ENCODE results near the gene TMPRSS6. TPM values are rescaled to one million over a fixed set of nuclear protein-coding genes. Genes with fewer than 3 reads are reported as not detected.

TMPRSS6 gene
- polyA plus RNA-seq, 1 experiment: not detected

DNA sequence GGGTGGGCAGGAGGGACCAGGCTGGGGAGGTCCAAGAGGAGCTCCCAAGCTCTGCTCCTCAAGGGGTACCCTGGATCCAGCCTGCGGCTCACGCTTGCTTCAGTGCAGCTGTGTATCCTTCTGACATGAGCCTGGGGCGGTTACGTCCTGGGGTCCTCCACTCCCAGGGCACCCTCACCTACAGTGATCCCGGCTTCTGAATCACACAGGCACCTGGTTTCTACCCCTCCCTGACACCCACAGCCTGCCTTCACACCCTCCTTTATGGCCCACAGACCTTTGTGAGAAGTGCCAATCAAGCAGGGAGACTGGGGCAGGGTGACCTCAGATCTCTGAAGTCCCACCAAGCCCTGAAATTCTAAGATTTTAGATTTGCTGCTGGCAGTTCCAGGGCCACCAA lies 88.5 kb downstream of the TMPRSS6 start:
- no peak for DNase-seq (ENCODE audit: low read depth)
- POLR2A ChIA-PET: no interaction called here

GRCh38 chr22:37020192-37020479 lies 89.4 kb downstream of the TMPRSS6 start:
- ChIA-PET POLR2A (no interaction called here), CTCF (interaction anchor here (0.7 to 1.1 kb wide), 2 partner anchors 9 to 13 kb away, joined by 3 read pairs; no protein-coding TSS in a partner anchor)
- DNase-seq (ENCODE audit: low read depth): no peak
- Histone ChIP-seq H3K36me3 (ENCODE audit: control insufficient read depth, insufficient read depth, low read length) (peaks cover 7% of the 10 kb centered on the region), H3K4me3 (ENCODE audit: low read depth, low read length) (peak overlapping the region; percentile 90), H3K27me3 (ENCODE audit: control insufficient read depth, insufficient read depth, low read length) (no peaks in the 10 kb centered on the region)
- no peak for TF ChIP-seq CTCF (IDR thresholded peaks at IDR 0.05; ENCODE audit: insufficient read depth, low read depth, low read length)

More for the DNA sequence above, 88.5 kb downstream of the TMPRSS6 start:
- no peaks in the 10 kb centered on the region for H3K27me3 ChIP-seq (ENCODE audit: control insufficient read depth, insufficient read depth, low read length)
- no peak for TF ChIP-seq CTCF (IDR thresholded peaks at IDR 0.05; ENCODE audit: insufficient read depth, low read depth, low read length)
- H3K36me3 ChIP-seq (ENCODE audit: control insufficient read depth, insufficient read depth, low read length): peaks cover 9% of the 10 kb centered on the region
- no peak overlapping the region for H3K4me3 ChIP-seq (ENCODE audit: low read depth, low read length)
- CTCF ChIA-PET: interaction anchor here (0.7 to 2.5 kb wide), 7 partner anchors 8 to 22 kb away, joined by 3 to 13 read pairs (median 9); no protein-coding TSS in a partner anchor

DNA sequence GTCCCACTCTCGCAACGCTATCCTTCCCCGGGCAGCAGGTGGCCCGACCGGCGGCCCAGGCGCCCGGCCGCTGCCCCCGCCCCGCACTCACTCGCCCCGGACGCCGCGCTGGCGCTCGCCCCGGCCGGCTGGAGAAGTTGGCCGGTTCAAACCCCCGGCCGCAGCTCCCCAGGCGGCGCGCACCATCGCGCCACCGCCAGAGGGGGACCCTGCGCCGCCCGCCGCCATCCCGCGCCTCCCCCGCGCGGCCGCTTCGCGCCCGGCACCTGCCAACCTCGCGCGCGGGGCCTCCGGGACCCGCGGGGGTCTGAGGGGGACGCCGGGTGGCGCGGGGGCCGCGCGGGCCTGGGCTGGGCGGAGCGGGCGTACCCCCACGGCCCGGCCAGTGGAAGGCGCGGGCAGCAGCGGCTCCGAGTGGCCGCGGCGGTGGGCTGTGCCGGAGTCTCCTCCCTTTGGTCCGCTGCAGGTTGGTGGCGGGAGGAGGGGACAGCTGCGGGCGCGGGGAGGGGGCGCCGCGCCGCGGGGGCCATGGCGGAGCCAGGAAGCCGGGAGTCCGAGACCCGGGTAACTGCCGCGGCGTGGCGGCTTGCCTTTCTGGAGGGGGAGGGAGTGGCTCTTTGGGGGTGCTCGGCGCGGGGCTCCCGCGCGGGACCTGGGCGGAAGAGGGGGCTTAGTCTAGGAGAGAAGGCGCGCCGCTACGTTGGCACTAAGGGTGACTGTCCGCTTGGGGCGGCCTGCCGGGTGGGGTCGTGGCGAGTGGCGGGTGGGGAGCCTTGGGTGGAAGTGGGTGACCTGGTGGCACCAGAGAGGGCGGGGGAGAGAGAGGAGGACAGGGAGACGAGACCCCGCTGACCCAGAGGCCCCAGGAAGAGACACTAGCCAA lies 90.0 kb downstream of the TMPRSS6 start, which contains the start of the genes MPST and TST:
MPST (plus strand) TSS at position 434 of the 883 bp plus-strand sequence; CDS start at position 529, 95 bp downstream.
TST (minus strand) TSS at position 139 of the 883 bp plus-strand sequence. CDS start 715 bp downstream, outside the sequence.
- DNase-seq (ENCODE audit: low read depth): no peak
- no peaks in the 10 kb centered on the region for H3K27me3 ChIP-seq (ENCODE audit: control insufficient read depth, insufficient read depth, low read length)
- no peak for TF ChIP-seq CTCF (IDR thresholded peaks at IDR 0.05; ENCODE audit: insufficient read depth, low read depth, low read length)
- H3K36me3 ChIP-seq (ENCODE audit: control insufficient read depth, insufficient read depth, low read length): peaks cover 7% of the 10 kb centered on the region
- POLR2A ChIA-PET: interaction anchor here (0.5 kb wide), 1 partner anchor 17 kb away, joined by 4 read pairs; no protein-coding TSS in a partner anchor
- peak within 1 kb of the TSS; percentile 90 for H3K4me3 ChIP-seq (ENCODE audit: low read depth, low read length)
- CTCF ChIA-PET: interaction anchor here (0.9 to 1.6 kb wide), 6 partner anchors 9 to 238 kb away, joined by 3 to 4 read pairs (median 3); no protein-coding TSS in a partner anchor

DNA sequence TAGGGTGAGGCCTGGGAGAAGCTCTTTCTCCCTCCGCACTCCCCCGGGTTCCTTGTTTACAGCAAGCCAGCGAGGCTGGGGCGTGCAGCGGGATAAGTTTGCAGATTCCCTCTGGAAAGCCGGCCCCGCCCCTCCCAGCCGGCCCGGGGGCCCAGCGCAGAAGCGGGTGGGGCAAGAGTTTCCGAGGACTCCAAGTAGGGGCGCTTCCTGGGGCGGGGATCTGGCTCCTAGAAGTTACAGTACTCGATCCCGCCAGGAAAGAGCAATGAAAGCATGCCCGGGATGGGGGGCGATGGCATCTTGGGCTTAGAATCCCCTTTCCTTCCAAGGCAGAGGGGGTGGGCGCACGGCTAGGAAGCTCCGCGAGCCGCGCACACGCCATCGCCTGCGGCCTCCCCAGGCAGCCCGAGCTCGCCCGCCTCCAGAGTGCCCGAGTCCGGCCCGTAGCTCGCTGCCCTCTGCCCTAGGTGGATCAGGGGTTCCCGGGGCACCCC lies 90.7 kb downstream of the TMPRSS6 start:
- no peak for DNase-seq (ENCODE audit: low read depth)
- H3K36me3 ChIP-seq (ENCODE audit: control insufficient read depth, insufficient read depth, low read length): peaks cover 7% of the 10 kb centered on the region
- peak overlapping the region; percentile 90 for H3K4me3 ChIP-seq (ENCODE audit: low read depth, low read length)
- ChIA-PET POLR2A (interaction anchor here (0.5 kb wide), 1 partner anchor 18 kb away, joined by 4 read pairs; no protein-coding TSS in a partner anchor), CTCF (interaction anchor here (0.9 to 1.6 kb wide), 5 partner anchors 25 to 237 kb away, joined by 3 to 4 read pairs (median 3); no protein-coding TSS in a partner anchor)
- TF ChIP-seq CTCF (IDR thresholded peaks at IDR 0.05; ENCODE audit: insufficient read depth, low read depth, low read length): no peak
- no peaks in the 10 kb centered on the region for H3K27me3 ChIP-seq (ENCODE audit: control insufficient read depth, insufficient read depth, low read length)

Measured in BJ (cell line).